GM12872 (cell line): ENCODE results near the gene TACC2.

Experiments
- TF ChIP-seq, protein P1 (sequence below): IDR thresholded peaks from 3 replicates; pipeline ENCODE4 v1.5.1; 2011; ENCODE audit warnings: low read depth, mild to moderate bottlenecking, low read length, moderate library complexity; ENCODE audit not compliant: insufficient read depth

TACC2 gene

DNA sequence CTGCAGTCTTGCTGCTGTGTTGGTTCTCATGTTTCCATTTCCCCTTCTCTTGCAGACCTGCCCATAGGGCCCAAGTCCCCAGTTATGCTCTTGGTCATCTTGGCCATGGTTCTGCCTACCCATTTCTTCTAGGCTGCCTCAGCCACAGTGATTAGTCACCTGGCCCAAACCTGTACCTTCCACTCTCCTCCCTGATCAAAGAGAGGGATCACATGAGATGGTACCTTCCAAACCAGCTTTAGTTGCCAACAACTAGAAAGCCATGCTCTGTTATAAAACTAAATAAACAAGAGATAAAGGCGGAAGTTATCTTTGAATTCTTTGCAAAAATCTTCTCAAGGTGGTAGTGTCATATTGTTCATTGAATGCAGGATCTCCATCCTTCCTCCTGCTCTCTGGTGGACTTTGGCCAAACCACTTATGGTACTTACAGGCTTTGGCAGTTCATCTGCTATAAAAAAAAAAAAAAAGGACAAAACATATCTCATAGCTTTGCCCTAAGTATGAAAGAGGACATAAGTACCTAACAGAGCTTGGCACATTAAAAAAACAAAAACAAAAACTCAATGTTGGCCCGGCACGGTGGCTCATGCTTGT, 25.8 kb downstream of the TACC2 start:
- TF ChIP-seq, protein P1, sequence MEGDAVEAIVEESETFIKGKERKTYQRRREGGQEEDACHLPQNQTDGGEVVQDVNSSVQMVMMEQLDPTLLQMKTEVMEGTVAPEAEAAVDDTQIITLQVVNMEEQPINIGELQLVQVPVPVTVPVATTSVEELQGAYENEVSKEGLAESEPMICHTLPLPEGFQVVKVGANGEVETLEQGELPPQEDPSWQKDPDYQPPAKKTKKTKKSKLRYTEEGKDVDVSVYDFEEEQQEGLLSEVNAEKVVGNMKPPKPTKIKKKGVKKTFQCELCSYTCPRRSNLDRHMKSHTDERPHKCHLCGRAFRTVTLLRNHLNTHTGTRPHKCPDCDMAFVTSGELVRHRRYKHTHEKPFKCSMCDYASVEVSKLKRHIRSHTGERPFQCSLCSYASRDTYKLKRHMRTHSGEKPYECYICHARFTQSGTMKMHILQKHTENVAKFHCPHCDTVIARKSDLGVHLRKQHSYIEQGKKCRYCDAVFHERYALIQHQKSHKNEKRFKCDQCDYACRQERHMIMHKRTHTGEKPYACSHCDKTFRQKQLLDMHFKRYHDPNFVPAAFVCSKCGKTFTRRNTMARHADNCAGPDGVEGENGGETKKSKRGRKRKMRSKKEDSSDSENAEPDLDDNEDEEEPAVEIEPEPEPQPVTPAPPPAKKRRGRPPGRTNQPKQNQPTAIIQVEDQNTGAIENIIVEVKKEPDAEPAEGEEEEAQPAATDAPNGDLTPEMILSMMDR, result no peak

DNA sequence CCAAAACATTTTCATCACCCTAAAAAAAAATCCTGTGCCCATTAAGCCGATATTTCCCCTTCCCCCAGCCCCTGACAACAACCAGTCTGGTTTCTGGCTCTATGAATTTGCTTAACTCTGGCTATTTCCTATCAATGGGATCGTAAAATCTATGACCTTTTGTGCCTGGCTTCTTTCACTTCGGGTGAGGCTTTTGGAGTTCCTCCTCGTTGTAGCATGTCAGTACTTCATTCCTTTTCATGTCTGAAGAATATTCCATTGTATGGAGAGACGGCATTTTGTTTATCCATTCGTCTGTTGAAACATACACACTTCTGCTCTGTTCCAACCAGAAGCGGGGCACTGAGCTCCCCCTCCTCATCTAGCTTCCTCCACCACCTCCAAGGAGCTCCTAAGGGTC, 29.5 kb downstream of the TACC2 start:
- TF ChIP-seq, protein P1, result no peak

DNA sequence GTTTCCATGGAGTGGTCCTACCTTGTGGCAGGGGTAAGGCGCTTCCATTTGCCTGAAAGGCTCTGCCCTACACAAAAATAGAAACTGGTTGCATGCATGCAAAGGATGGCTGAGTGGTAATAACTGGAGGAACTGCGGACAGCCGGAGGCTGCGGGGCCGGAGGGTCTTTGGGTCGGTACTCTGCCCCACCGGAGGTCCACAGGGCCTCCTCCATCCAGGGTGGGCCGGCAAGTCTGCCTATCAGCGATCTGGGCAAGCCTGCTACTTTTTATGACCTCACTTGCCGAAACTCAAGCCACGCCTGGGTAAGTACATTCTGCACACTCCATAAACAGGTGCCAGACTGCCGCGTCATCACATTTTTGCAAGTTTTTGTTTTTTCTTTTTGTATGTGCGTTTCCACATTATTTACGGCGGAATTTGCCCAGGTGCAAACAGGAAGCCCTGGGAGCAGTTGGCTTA, 30.0 kb downstream of the TACC2 start:
- TF ChIP-seq, protein P1, result no peak

DNA sequence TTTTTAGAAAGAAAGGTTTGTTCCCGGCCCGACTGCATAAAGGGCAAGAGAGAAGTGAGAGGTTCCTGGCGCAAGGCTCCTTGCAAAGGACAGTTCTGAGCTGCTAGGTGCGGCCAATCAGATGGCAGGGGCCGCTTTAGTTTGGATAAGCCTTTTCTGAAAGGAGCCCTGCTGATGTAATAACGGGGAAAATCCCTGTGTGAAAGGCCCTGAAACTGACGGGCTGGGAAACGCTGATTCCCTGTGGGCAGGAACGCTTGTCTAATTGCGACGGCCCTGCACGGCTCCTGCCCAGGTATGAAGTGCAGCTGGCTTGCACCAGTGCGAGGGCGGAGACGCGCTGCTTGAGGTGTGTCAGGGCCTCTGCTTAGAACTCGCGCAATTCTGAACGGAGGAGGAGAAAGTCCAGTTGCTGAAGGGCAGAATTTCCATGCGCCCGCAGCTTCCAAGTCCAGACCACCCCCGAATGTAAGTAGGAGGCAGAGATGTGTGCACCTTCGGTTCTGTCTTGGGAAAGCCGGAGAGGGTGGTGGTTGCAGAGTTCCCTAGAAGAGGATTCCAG, 30.5 kb downstream of the TACC2 start:
- TF ChIP-seq, protein P1, result no peak

DNA sequence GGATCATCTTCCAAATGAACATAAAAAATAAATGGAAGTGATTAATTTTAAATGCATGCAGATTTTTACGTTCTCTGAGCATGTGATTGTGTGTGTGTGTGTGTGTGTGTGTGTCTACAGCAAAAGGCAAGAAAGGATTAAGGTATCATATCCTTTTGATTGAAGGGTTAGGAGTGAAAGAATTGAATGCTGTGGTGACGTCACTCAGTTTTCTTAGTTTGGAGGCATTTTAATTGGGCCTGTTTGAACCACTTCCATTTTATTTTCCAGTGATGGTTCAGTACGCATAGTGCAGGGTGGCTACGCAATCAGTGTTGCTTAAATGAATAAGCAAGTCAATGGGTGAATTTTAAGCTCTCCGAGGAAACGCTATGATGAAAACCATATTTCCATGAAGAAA, 31.3 kb downstream of the TACC2 start:
- TF ChIP-seq, protein P1, result no peak

DNA sequence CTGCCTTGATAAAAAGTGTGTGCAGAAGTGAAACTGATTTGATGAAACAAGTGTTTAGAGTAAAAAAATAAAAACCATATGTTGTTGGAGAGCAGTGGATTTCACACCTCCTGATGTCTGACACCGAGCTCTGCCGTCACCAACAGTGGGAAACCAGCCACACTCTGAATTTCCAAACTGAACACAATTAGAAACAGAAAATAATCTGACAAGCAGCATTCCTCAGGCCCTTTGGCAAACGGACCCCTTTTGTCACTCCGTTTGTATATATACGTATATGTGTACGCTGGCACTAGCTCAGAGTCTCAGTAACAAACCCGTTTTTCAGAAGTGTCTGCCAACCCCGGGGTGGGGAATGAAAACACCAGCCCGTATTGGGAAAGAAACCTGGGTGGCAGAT, 32.4 kb downstream of the TACC2 start:
- TF ChIP-seq, protein P1, result no peak

DNA sequence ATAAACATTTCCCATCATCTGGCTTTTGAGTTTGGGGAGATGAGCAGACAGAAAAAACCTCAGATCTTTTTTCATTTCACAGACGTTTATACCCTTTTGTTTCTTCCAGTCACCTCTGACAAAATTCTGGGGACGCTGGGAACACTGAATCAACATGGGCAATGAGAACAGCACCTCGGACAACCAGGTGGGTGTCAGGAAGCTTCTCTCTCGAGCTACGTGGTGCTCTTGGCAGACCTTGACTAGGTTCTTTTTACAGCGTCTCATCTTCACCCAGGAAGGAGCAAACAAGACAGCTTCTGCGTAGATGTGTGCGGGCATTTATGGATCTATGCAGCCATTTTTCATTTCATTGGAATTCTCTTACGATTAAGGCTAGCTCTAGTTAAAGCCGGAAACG, 32.9 kb downstream of the TACC2 start:
- TF ChIP-seq, protein P1, result no peak
